ENCODE results near the gene AWAT1.

- TF ChIP-seq CTCF (IDR thresholded peaks at IDR 0.05) (no peak), EP300 (IDR thresholded peaks at IDR 0.05) (no peak), POLR2A (IDR thresholded peaks at IDR 0.05) (no peak)
Measured at GRCh38 chrX:70247252-70247651, 12.8 kb downstream of the AWAT1 start.

Measured in tibial nerve (tissue), 4 donors.